HG03103 (cell line): ENCODE results near the gene KLK4.

Source experiments
- ATAC-seq: cut with Tn5 transposase; IDR thresholded peaks from one replicate; pipeline ENCODE4 v1.9.1; 2021; ENCODE audit warnings: low read depth; ENCODE audit not compliant: unreplicated experiment

Gene KLK4

DNA sequence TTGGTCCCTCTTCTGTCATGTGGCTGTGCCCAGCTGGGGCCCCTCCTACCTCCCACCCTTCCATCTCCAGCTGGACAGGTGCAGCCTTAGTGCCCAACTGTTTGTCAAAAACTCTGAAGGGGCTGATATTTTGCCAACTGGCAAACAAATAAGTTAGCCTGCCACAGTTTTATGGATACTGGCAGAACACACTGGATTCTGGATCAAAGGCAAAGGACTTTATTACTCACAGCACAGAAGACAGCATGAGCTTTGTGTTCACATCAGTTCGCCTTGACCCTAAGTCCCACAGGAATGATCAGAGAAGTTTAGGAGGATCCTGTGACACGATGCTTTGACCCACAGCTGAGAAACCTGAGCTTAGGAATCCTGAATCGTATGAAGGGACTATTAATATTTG lies 21.6 kb downstream of the KLK4 start:
- ATAC-seq = no peak

DNA sequence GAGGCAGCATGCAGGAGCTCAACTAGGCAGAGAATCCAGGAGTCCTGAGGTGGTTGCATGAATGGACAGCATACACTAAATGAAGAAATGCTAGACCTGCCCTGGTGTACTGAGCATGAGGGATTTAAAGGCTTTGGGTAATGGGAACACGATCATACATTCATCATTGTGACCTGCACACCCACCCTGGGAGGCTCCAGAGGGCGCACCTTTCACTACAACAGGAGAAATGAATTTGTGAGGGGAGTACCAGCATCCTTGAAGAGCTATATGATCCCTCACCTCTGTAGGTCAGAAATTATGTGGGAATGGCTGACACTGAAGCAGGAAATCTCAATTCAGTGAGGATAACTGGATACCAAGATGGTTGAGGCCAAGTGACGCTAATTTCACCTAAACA lies 29.0 kb downstream of the KLK4 start:
- no peak for ATAC-seq

DNA sequence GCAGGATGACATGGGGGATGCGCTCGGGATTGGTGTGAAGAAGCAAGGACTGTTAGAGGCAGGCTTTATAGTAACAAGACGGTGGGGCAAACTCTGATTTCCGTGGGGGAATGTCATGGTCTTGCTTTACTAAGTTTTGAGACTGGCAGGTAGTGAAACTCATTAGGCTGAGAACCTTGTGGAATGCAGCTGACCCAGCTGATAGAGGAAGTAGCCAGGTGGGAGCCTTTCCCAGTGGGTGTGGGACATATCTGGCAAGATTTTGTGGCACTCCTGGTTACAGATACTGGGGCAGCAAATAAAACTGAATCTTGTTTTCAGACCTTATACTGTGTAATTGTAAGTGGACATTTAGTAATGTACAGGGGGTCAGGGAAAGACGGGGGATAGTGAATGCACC lies 31.0 kb downstream of the KLK4 start:
- ATAC-seq = no peak

DNA sequence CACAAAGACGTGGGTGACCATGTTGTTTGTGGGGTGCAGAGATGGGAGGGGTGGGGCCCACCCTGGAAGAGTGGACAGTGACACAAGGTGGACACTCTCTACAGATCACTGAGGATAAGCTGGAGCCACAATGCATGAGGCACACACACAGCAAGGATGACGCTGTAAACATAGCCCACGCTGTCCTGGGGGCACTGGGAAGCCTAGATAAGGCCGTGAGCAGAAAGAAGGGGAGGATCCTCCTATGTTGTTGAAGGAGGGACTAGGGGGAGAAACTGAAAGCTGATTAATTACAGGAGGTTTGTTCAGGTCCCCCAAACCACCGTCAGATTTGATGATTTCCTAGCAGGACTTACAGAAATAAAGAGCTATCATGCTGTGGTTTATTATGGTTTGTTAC lies 32.3 kb downstream of the KLK4 start:
- no peak for ATAC-seq

DNA sequence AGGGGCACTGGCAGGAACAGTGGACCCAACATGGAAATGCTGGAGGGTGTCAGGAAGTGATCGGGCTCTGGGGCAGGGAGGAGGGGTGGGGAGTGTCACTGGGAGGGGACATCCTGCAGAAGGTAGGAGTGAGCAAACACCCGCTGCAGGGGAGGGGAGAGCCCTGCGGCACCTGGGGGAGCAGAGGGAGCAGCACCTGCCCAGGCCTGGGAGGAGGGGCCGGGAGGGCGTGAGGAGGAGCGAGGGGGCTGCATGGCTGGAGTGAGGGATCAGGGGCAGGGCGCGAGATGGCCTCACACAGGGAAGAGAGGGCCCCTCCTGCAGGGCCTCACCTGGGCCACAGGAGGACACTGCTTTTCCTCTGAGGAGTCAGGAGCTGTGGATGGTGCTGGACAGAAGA lies 33.9 kb downstream of the KLK4 start:
- ATAC-seq = no peak

DNA sequence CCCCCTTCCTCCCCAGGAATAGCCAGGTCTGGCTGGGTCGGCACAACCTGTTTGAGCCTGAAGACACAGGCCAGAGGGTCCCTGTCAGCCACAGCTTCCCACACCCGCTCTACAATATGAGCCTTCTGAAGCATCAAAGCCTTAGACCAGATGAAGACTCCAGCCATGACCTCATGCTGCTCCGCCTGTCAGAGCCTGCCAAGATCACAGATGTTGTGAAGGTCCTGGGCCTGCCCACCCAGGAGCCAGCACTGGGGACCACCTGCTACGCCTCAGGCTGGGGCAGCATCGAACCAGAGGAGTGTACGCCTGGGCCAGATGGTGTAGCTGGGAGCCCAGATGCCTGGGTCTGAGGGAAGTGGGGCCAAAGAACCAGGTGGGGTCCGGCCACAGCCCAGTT lies 34.7 kb downstream of the KLK4 start:
- ATAC-seq = no peak

DNA sequence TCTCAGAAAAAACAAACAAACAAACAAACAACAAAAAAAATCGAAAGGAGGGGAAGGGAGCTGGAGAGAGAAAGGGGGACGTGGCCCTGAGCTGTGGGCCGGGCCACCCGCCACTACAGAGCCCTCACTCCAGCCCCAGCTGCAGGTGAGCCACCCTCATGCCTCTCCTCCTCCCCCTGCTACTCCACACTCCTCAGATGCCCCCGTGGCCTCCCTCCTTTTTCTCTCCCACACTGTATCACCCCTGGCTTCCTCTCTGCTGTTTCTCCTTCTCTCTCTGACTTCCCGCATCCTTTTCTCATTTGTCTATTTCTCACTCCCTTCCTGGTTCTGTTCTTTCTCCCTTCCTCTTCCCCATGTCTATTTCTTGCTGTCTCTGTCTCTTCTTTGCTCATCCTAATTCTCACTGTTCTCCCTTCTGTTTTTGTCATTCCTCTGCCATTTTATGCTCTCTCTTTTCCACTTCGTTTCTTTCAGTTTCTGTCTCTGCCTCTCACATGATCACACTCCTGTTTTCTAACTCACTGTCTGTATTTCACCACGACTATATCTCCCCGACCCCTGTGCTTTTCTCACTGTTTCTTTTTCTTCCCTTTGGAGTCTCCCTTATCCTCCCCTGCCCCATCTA lies 35.3 kb downstream of the KLK4 start:
- ATAC-seq = no peak

DNA sequence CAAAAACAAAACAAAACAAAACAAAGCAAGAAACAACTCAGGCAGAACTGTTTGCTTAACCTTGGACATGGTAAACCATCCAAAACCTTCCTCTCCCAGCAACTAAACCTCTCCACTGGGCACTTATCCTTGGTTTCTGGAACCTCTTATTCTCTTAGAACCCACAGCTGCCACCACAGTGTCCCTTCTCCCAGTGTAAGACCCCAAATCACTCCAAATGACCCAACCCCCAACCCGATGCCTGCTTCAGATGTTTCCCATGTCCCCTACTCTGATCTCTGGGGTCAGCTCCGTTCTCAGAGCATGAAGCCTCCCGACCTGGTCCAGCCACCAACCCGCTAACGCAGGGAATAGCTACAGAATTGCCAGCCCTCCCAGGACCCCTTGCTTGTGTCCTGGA lies 37.0 kb downstream of the KLK4 start:
- ATAC-seq = no peak

DNA sequence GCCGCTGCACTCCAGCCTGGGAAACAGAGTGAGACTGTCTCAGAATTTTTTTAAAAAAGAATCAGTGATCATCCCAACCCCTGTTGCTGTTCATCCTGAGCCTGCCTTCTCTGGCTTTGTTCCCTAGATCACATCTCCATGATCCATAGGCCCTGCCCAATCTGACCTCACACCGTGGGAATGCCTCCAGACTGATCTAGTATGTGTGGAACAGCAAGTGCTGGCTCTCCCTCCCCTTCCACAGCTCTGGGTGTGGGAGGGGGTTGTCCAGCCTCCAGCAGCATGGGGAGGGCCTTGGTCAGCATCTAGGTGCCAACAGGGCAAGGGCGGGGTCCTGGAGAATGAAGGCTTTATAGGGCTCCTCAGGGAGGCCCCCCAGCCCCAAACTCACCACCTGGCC lies 38.1 kb downstream of the KLK4 start, which contains the start of gene KLK2:
Gene KLK2 (plus strand): TSS at position 384 of the 400 bp plus-strand sequence. CDS start 35 bp downstream, outside the sequence.
- no peak for ATAC-seq

DNA sequence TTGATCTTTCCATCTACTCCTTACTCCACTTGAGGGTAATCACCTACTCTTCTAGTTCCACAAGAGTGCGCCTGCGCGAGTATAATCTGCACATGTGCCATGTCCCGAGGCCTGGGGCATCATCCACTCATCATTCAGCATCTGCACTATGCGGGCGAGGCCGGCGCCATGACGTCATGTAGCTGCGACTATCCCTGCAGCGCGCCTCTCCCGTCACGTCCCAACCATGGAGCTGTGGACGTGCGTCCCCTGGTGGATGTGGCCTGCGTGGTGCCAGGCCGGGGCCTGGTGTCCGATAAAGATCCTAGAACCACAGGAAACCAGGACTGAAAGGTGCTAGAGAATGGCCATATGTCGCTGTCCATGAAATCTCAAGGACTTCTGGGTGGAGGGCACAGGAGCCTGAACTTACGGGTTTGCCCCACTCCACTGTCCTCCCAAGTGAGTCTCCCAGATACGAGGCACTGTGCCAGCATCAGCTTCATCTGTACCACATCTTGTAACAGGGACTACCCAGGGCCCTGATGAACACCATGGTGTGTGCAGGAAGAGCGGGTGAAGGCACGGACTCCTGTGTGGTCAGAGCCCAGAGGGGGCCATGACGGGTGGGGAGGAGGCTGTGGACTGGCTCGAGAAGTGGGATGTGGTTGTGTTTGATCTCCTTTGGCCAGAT lies 40.6 kb downstream of the KLK4 start:
- no peak for ATAC-seq

DNA sequence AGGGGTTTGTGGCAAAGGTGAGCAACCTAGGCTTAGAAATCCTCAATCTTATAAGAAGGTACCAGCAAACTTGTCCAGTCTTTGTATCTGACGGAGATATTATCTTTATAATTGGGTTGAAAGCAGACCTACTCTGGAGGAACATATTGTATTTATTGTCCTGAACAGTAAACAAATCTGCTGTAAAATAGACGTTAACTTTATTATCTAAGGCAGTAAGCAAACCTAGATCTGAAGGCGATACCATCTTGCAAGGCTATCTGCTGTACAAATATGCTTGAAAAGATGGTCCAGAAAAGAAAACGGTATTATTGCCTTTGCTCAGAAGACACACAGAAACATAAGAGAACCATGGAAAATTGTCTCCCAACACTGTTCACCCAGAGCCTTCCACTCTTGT lies 41.7 kb downstream of the KLK4 start:
- ATAC-seq = no peak

DNA sequence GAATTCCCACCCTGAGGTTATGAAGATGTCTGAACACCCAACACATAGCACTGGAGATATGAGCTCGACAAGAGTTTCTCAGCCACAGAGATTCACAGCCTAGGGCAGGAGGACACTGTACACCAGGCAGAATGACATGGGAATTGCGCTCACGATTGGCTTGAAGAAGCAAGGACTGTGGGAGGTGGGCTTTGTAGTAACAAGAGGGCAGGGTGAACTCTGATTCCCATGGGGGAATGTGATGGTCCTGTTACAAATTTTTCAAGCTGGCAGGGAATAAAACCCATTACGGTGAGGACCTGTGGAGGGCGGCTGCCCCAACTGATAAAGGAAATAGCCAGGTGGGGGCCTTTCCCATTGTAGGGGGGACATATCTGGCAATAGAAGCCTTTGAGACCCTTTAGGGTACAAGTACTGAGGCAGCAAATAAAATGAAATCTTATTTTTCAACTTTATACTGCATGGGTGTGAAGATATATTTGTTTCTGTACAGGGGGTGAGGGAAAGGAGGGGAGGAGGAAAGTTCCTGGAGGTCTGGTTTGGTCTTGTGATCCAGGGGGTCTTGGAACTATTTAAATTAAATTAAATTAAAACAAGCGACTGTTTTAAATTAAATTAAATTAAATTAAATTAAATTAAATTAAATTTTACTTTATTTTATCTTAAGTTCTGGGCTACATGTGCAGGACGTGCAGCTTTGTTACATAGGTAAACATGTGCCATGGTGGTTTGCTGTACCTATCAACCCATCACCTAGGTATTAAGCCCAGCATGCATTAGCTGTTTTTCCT lies 49.5 kb downstream of the KLK4 start:
- ATAC-seq = no peak

DNA sequence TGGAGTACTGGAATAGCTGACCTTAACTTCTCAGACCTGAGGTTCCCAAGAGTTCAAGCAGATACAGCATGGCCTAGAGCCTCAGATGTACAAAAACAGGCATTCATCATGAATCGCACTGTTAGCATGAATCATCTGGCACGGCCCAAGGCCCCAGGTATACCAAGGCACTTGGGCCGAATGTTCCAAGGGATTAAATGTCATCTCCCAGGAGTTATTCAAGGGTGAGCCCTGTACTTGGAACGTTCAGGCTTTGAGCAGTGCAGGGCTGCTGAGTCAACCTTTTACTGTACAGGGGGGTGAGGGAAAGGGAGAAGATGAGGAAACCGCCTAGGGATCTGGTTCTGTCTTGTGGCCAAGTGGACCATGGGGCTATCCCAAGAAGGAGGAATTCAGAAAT lies 50.2 kb downstream of the KLK4 start:
- no peak for ATAC-seq

DNA sequence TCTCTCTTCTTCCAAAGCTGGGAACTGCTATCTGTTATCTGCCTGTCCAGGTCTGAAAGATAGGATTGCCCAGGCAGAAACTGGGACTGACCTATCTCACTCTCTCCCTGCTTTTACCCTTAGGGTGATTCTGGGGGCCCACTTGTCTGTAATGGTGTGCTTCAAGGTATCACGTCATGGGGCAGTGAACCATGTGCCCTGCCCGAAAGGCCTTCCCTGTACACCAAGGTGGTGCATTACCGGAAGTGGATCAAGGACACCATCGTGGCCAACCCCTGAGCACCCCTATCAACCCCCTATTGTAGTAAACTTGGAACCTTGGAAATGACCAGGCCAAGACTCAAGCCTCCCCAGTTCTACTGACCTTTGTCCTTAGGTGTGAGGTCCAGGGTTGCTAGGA lies 51.3 kb downstream of the KLK4 start:
- no peak for ATAC-seq

DNA sequence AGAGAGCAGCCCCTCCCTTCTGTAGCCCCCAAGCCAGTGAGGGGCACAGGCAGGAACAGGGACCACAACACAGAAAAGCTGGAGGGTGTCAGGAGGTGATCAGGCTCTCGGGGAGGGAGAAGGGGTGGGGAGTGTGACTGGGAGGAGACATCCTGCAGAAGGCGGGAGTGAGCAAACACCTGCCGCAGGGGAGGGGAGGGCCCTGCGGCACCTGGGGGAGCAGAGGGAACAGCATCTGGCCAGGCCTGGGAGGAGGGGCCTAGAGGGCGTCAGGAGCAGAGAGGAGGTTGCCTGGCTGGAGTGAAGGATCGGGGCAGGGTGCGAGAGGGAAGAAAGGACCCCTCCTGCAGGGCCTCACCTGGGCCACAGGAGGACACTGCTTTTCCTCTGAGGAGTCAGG lies 52.3 kb downstream of the KLK4 start:
- no peak for ATAC-seq

DNA sequence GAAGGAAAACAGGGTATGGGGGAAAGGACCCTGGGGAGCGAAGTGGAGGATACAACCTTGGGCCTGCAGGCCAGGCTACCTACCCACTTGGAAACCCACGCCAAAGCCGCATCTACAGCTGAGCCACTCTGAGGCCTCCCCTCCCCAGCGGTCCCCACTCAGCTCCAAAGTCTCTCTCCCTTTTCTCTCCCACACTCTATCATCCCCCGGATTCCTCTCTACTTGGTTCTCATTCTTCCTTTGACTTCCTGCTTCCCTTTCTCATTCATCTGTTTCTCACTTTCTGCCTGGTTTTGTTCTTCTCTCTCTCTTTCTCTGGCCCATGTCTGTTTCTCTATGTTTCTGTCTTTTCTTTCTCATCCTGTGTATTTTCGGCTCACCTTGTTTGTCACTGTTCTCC lies 53.8 kb downstream of the KLK4 start:
- no peak for ATAC-seq
